ENCODE data around the gene NME9. TPM values are rescaled to one million over a fixed set of nuclear protein-coding genes. Genes with fewer than 3 reads are reported as not detected.

The NME9 gene
- total RNA-seq, 1 experiment from 2014 or later, result 0.40 TPM

DNA sequence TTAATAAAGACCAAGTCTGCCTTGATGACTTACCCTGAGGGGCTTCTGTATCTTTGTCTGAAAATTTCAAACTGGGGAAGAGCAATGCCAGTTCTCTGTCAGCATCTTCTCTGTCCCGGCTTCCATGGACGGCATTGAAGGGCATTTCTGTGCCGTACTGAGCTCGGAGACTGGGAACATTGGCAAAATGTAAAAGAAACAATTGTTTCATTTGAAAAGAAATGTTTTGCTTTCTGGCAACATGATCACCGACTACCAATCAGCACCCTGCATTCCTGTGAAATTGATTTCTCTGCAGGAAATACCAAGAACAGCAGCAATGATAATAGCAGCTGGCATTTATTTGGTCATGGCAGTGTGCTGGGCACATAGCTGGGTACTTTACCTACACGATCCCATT lies 26.2 kb downstream of the NME9 start:
- no peak for ATAC-seq
- H2AFZ ChIP-seq (ENCODE audit: low read length), result no peak overlapping the region
- no peaks in the 10 kb centered on the region for H3K27me3 ChIP-seq (ENCODE audit: low read length)
- TF ChIP-seq EZH2phosphoT487 (IDR thresholded peaks at IDR 0.05; ENCODE audit: borderline replicate concordance, low read length) (no peak), EZH2 (IDR thresholded peaks at IDR 0.05; ENCODE audit: low read length, unreplicated experiment) (no peak)
- TF ChIP-seq, protein P1, sequence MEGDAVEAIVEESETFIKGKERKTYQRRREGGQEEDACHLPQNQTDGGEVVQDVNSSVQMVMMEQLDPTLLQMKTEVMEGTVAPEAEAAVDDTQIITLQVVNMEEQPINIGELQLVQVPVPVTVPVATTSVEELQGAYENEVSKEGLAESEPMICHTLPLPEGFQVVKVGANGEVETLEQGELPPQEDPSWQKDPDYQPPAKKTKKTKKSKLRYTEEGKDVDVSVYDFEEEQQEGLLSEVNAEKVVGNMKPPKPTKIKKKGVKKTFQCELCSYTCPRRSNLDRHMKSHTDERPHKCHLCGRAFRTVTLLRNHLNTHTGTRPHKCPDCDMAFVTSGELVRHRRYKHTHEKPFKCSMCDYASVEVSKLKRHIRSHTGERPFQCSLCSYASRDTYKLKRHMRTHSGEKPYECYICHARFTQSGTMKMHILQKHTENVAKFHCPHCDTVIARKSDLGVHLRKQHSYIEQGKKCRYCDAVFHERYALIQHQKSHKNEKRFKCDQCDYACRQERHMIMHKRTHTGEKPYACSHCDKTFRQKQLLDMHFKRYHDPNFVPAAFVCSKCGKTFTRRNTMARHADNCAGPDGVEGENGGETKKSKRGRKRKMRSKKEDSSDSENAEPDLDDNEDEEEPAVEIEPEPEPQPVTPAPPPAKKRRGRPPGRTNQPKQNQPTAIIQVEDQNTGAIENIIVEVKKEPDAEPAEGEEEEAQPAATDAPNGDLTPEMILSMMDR (conservative IDR thresholded peaks at IDR 0.05; ENCODE audit: low read depth, low read length), result no peak
- H3K4me3 ChIP-seq (ENCODE audit: low read length), result no peak overlapping the region
- no peak overlapping the region for H3K4me2 ChIP-seq (ENCODE audit: low read length)
- ChIA-PET POLR2A (ENCODE audit: unreplicated experiment) (no interaction called here), CTCF (no interaction called here)
- no peak for DNase-seq
- 0 out of 2 replicates have a peak, but pooled peaks cover 4% of the 10 kb centered on the region for H3K9me3 ChIP-seq (ENCODE audit: low read length)
- no peak overlapping the region for H3K9ac ChIP-seq (ENCODE audit: low read length)
- H3K79me2 ChIP-seq (ENCODE audit: low read length), result no peaks in the 10 kb centered on the region
- H3F3A ChIP-seq (ENCODE audit: low read length, unreplicated experiment), result no peaks in the 10 kb centered on the region
- BruUV-seq (replicated peaks), result no TSS peak
- H3K9me2 ChIP-seq (replicated peaks; ENCODE audit: low read length), result no peaks in the 10 kb centered on the region
- H3K27ac ChIP-seq (ENCODE audit: low read length), result no peak overlapping the region
- no peaks in the 10 kb centered on the region for H3K36me3 ChIP-seq (ENCODE audit: low read depth, low read length)
- H3K4me1 ChIP-seq (ENCODE audit: insufficient read depth, low read length), result no peaks in the 10 kb centered on the region
- no peaks in the 10 kb centered on the region for H4K20me1 ChIP-seq (ENCODE audit: low read length)
- intact Hi-C loops (cut with micrococcal nuclease), result no loop called here

GRCh38 chr3:138300647-138301046 lies 29.0 kb downstream of the NME9 start:
- ChIA-PET CTCF (no interaction called here), POLR2A (ENCODE audit: unreplicated experiment) (interaction anchor here (0.6 kb wide), 1 partner anchor 36 kb away, joined by 3 read pairs; no protein-coding TSS in a partner anchor)
- no peak overlapping the region for H3K27ac ChIP-seq (ENCODE audit: low read length)
- no peaks in the 10 kb centered on the region for H3K9me3 ChIP-seq (ENCODE audit: low read length)
- H3K79me2 ChIP-seq (ENCODE audit: low read length), result no peaks in the 10 kb centered on the region
- H3K9me2 ChIP-seq (replicated peaks; ENCODE audit: low read length), result no peaks in the 10 kb centered on the region
- H4K20me1 ChIP-seq (ENCODE audit: low read length), result no peaks in the 10 kb centered on the region
- H3F3A ChIP-seq (ENCODE audit: low read length, unreplicated experiment), result no peaks in the 10 kb centered on the region
- TF ChIP-seq EZH2phosphoT487 (IDR thresholded peaks at IDR 0.05; ENCODE audit: borderline replicate concordance, low read length) (no peak), EZH2 (IDR thresholded peaks at IDR 0.05; ENCODE audit: low read length, unreplicated experiment) (no peak)
- TF ChIP-seq, protein P1 (conservative IDR thresholded peaks at IDR 0.05; ENCODE audit: low read depth, low read length), result no peak
- H3K9ac ChIP-seq (ENCODE audit: low read length), result no peak overlapping the region
- BruUV-seq (replicated peaks), result no TSS peak
- H2AFZ ChIP-seq (ENCODE audit: low read length), result no peak overlapping the region
- no peak overlapping the region for H3K4me2 ChIP-seq (ENCODE audit: low read length)
- DNase-seq (no peak), ATAC-seq (no peak)
- no peak overlapping the region for H3K4me3 ChIP-seq (ENCODE audit: low read length)
- intact Hi-C loops (cut with micrococcal nuclease), result no loop called here
- no peaks in the 10 kb centered on the region for H3K36me3 ChIP-seq (ENCODE audit: low read depth, low read length)
- H3K27me3 ChIP-seq (ENCODE audit: low read length), result no peaks in the 10 kb centered on the region
- no peaks in the 10 kb centered on the region for H3K4me1 ChIP-seq (ENCODE audit: insufficient read depth, low read length)

DNA sequence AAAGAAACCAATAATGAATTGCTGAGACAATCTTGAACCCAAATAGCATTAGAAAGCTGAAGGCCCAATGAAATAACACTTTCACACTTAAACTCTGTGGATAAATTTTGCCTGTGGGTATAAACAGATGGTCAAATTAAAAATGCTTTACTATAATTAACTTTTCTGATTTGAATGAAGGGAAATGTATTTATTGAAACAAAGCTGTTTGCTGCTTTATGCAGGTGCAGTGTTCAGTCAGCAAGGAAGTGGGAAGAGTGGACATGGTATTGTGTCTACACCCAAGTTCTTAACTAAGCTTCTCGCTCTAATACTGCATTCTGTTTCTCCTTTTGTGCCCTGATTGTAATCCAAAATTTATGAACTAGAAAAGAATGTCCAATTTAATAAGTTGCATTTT lies 31.8 kb downstream of the NME9 start:
- POLR2A ChIA-PET (ENCODE audit: unreplicated experiment), result no interaction called here
- CTCF ChIA-PET, result no interaction called here
- Histone ChIP-seq H3K36me3 (ENCODE audit: low read depth, low read length) (0 out of 2 replicates have a peak, but pooled peaks cover 3% of the 10 kb centered on the region), H3K4me2 (ENCODE audit: low read length) (no peak overlapping the region), H3K4me1 (ENCODE audit: insufficient read depth, low read length) (no peaks in the 10 kb centered on the region), H3K9me3 (ENCODE audit: low read length) (no peaks in the 10 kb centered on the region), H3K27ac (ENCODE audit: low read length) (no peak overlapping the region), H2AFZ (ENCODE audit: low read length) (no peak overlapping the region), H3K9me2 (replicated peaks; ENCODE audit: low read length) (no peaks in the 10 kb centered on the region), H4K20me1 (ENCODE audit: low read length) (no peaks in the 10 kb centered on the region), H3K4me3 (ENCODE audit: low read length) (no peak overlapping the region), H3K9ac (ENCODE audit: low read length) (no peak overlapping the region), H3K79me2 (ENCODE audit: low read length) (no peaks in the 10 kb centered on the region), H3F3A (ENCODE audit: low read length, unreplicated experiment) (no peaks in the 10 kb centered on the region), H3K27me3 (ENCODE audit: low read length) (no peaks in the 10 kb centered on the region)
- DNase-seq (no peak), ATAC-seq (no peak)
- BruUV-seq (replicated peaks), result no TSS peak
- TF ChIP-seq EZH2phosphoT487 (IDR thresholded peaks at IDR 0.05; ENCODE audit: borderline replicate concordance, low read length) (no peak), EZH2 (IDR thresholded peaks at IDR 0.05; ENCODE audit: low read length, unreplicated experiment) (no peak)
- TF ChIP-seq, protein P1 (conservative IDR thresholded peaks at IDR 0.05; ENCODE audit: low read depth, low read length), result no peak
- intact Hi-C loops (cut with micrococcal nuclease), result no loop called here

Measured in PC-3 (cell line).